Breast epithelium (tissue), 4 donors: ENCODE results near the gene VENTX. TPM values are rescaled to one million over a fixed set of nuclear protein-coding genes. Genes with fewer than 3 reads are reported as not detected.

ENCODE experiments used
- DNase-seq, 2 donors: peaks; one replicate each; pipeline ENCODE4 v3.0.0-alpha.2; 2019; ENCODE audit warnings: low spot score in 2 of 2
- H3K27ac ChIP-seq, 2 donors: fragments of 200-600 bp; sonication (generic) in 1 of 2; one replicate each; pipeline ENCODE4 v1.5.1; 2016 to 2019; ENCODE audit warnings: mild to moderate bottlenecking in 1 of 2
- H3K27me3 ChIP-seq, 2 donors: fragments of 200-600 bp; sonication (generic) in 1 of 2; one replicate each; pipeline versions ENCODE4 v1.5.1 to v1.6.0; 2017 to 2019; ENCODE audit warnings: control low read depth in 1 of 2, mild to moderate bottlenecking in 1 of 2
- H3K36me3 ChIP-seq: fragments of 200-600 bp; one replicate; pipeline ENCODE4 v1.5.1; 2019
- H3K4me1 ChIP-seq, 2 donors: fragments of 200-600 bp; sonication (generic); one replicate each; pipeline ENCODE4 v1.5.1; 2016 to 2019; ENCODE audit warnings: control low read depth in 1 of 2
- H3K4me3 ChIP-seq, 3 donors: fragments of 200-600 bp; sonication (generic); 1 replicate in 2 of 3; 2 replicates in 1 of 3; pipeline ENCODE4 v1.5.1; 2016 to 2019; ENCODE audit warnings: mild to moderate bottlenecking in 3 of 3, moderate library complexity in 2 of 3
- H3K9me3 ChIP-seq, 2 donors: fragments of 200-600 bp; sonication (generic) in 1 of 2; one replicate each; pipeline ENCODE4 v1.5.1; 2016 to 2019; ENCODE audit warnings: control low read depth in 1 of 2
- CTCF ChIP-seq, 3 donors: fragments of 450-650 bp; IDR thresholded peaks; one replicate each; pipeline ENCODE4 v1.5.1; 2016 to 2017; ENCODE audit warnings: antibody characterized with exemption in 3 of 3, mild to moderate bottlenecking in 3 of 3, moderate library complexity in 3 of 3
- POLR2A ChIP-seq: fragments of 450-650 bp; IDR thresholded peaks from one replicate; pipeline ENCODE4 v1.6.1; 2016; ENCODE audit warnings: antibody characterized with exemption, mild to moderate bottlenecking, moderate library complexity
- POLR2AphosphoS5 ChIP-seq, 3 donors: sonication (generic); formaldehyde crosslinking; IDR thresholded peaks; one replicate each; pipeline ENCODE4 v1.6.1; 2017; ENCODE audit warnings: antibody characterized with exemption in 3 of 3
- intact Hi-C: fragments of 100-400 bp; cut with DNase I; formaldehyde crosslinking; loops from one replicate; pipeline ENCODE4 v1.15.1; 2023; ENCODE audit warnings: low total_unique reads
- total RNA-seq, 3 donors: library from RNA; depleted of rRNA; stranded (reverse); fragments of >200 nt; gene quantifications; one replicate each; pipeline ENCODE4 v1.1.0, GENCODE V29; 2016

VENTX gene
- total RNA-seq, 3 donors from 2014 or later, result 0.33 to 4.6 (median 0.73) TPM

GRCh38 chr10:133211959-133212852 lies 25.4 kb upstream of the VENTX start:
- intact Hi-C loops, result no loop called here
- TF ChIP-seq POLR2AphosphoS5 (IDR thresholded peaks at IDR 0.05) (no peak), CTCF (IDR thresholded peaks at IDR 0.05) (no peak), POLR2A (no peak)
- Histone ChIP-seq H3K4me1 (no peaks in the 10 kb centered on the region), H3K36me3 (no peaks in the 10 kb centered on the region), H3K27me3 (peaks cover 0 to 22% of the 10 kb centered on the region in 2 donors), H3K9me3 (peaks cover 0 to 4% of the 10 kb centered on the region in 2 donors), H3K4me3 (no peak overlapping the region), H3K27ac (no peak overlapping the region)
- no peak for DNase-seq

- peaks cover 0 to 1% of the 10 kb centered on the region in 2 donors for H3K9me3 ChIP-seq
- DNase-seq, result no peak
These were observed 24.7 kb upstream of the VENTX start for GRCh38 chr10:133212853-133213494.

GRCh38 chr10:133213641-133214467 lies 23.8 kb upstream of the VENTX start:
- H3K27me3 ChIP-seq, result peaks cover 0 to 33% of the 10 kb centered on the region in 2 donors
- H3K4me3 ChIP-seq, result no peak overlapping the region
- no peak for DNase-seq
- H3K36me3 ChIP-seq, result no peaks in the 10 kb centered on the region
- no peak overlapping the region for H3K27ac ChIP-seq
- intact Hi-C loops, result no loop called here
- H3K9me3 ChIP-seq, result no peaks in the 10 kb centered on the region
- no peak for TF ChIP-seq POLR2AphosphoS5 (IDR thresholded peaks at IDR 0.05)
- no peak for TF ChIP-seq POLR2A
- no peak for TF ChIP-seq CTCF (IDR thresholded peaks at IDR 0.05)
- H3K4me1 ChIP-seq, result no peaks in the 10 kb centered on the region

More at GRCh38 chr10:133212853-133213494, 24.7 kb upstream of the VENTX start:
- Histone ChIP-seq H3K27me3 (peaks cover 0 to 24% of the 10 kb centered on the region in 2 donors), H3K4me1 (no peaks in the 10 kb centered on the region), H3K27ac (no peak overlapping the region), H3K4me3 (no peak overlapping the region), H3K36me3 (no peaks in the 10 kb centered on the region)
- intact Hi-C loops, result no loop called here
- TF ChIP-seq POLR2AphosphoS5 (IDR thresholded peaks at IDR 0.05), result no peak
- no peak for TF ChIP-seq CTCF (IDR thresholded peaks at IDR 0.05)
- no peak for TF ChIP-seq POLR2A

- H3K36me3 ChIP-seq, result no peaks in the 10 kb centered on the region
- DNase-seq, result no peak
- H3K4me3 ChIP-seq, result no peak overlapping the region
- TF ChIP-seq POLR2A, result no peak
- no peak for TF ChIP-seq CTCF (IDR thresholded peaks at IDR 0.05)
- no peak for TF ChIP-seq POLR2AphosphoS5 (IDR thresholded peaks at IDR 0.05)
- no peaks in the 10 kb centered on the region for H3K9me3 ChIP-seq
- no peak overlapping the region for H3K27ac ChIP-seq
- no peaks in the 10 kb centered on the region for H3K4me1 ChIP-seq
- peaks cover 0 to 42% of the 10 kb centered on the region in 2 donors for H3K27me3 ChIP-seq
- intact Hi-C loops, result no loop called here
These were observed 22.9 kb upstream of the VENTX start for GRCh38 chr10:133214468-133215410.
